ENCODE results near the gene RHCG. TPM values are rescaled to one million over a fixed set of nuclear protein-coding genes. Genes with fewer than 3 reads are reported as not detected.
A peak's percentile ranks its signal among the peaks of the same experiment; 100 is the strongest.

The RHCG gene
- total and polyA plus RNA-seq, 2 of the 13 experiments (the other 11 are each of a cell fraction or from before 2014, with no cell fraction given) = not detected

GRCh38 chr15:89459271-89460038 is 36.9 kb downstream of the RHCG start (continued):
- TF ChIP-seq, protein P1, sequence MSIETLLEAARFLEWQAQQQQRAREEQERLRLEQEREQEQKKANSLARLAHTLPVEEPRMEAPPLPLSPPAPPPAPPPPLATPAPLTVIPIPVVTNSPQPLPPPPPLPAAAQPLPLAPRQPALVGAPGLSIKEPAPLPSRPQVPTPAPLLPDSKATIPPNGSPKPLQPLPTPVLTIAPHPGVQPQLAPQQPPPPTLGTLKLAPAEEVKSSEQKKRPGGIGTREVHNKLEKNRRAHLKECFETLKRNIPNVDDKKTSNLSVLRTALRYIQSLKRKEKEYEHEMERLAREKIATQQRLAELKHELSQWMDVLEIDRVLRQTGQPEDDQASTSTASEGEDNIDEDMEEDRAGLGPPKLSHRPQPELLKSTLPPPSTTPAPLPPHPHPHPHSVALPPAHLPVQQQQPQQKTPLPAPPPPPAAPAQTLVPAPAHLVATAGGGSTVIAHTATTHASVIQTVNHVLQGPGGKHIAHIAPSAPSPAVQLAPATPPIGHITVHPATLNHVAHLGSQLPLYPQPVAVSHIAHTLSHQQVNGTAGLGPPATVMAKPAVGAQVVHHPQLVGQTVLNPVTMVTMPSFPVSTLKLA (IDR thresholded peaks at IDR 0.05) = no peak
- peak; percentile 49; the same call in 1 of the 2 replicates for TF ChIP-seq FOXJ3 (CRISPR knock-in tag; IDR thresholded peaks at IDR 0.05; ENCODE audit: borderline replicate concordance)
- no peak for TF ChIP-seq AHR (CRISPR knock-in tag; IDR thresholded peaks at IDR 0.05)
- TF ChIP-seq POLR2AphosphoS5 (IDR thresholded peaks at IDR 0.05; ENCODE audit: low read depth, low read length) = no peak
- TF ChIP-seq SNRNP70 (IDR thresholded peaks at IDR 0.05; ENCODE audit: low read depth, low read length) = no peak
- no peak for TF ChIP-seq EEA1 (CRISPR knock-in tag; IDR thresholded peaks at IDR 0.05; ENCODE audit: borderline replicate concordance)
- no peak for TF ChIP-seq ZNF18 (CRISPR knock-in tag; IDR thresholded peaks at IDR 0.05; ENCODE audit: insufficient replicate concordance)
- 0 out of 2 replicates have a peak, but pooled peaks have one; percentile 7 for TF ChIP-seq REPIN1 (CRISPR knock-in tag; IDR thresholded peaks at IDR 0.05; ENCODE audit: borderline replicate concordance, low read depth)
- TF ChIP-seq ZNF775 (CRISPR knock-in tag; IDR thresholded peaks at IDR 0.05; ENCODE audit: borderline replicate concordance) = no peak
- no peak for TF ChIP-seq ELK4 (CRISPR knock-in tag; IDR thresholded peaks at IDR 0.05; ENCODE audit: borderline replicate concordance)
- TF ChIP-seq ZC3H4 (CRISPR knock-in tag; IDR thresholded peaks at IDR 0.05; ENCODE audit: borderline replicate concordance) = no peak
- no peak for TF ChIP-seq HBP1 (CRISPR knock-in tag; IDR thresholded peaks at IDR 0.05; ENCODE audit: low read depth)
- TF ChIP-seq, protein P2, sequence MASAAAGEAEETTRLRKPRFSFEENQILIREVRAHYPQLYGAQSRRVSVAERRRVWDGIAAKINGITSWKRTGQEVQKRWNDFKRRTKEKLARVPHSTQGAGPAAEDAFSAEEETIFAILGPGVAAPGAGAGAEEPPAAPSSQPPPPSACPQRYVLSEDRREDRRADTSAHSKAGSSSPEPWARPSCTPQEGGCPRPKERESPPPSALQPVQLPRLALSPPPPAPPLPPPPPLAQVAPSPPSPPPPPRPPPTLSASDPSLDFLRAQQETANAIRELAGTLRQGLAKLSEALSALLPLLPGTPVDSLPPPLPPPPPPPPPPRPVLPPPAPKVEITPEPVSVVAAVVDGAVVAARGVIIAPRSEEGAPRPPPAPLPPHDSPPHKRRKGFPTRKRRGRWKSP (CRISPR knock-in tag; IDR thresholded peaks at IDR 0.05) = no peak
- no peak for TF ChIP-seq FOXP1 (IDR thresholded peaks at IDR 0.05)
- TF ChIP-seq FOXP1 (CRISPR knock-in tag; IDR thresholded peaks at IDR 0.05) = peak; percentile 15; the same call in 1 of the 2 replicates
- TF ChIP-seq ZNF546 (CRISPR knock-in tag; conservative IDR thresholded peaks at IDR 0.05) = no peak
- no peak; the same call in 1 of the 2 replicates for TF ChIP-seq TBX2 (CRISPR knock-in tag; IDR thresholded peaks at IDR 0.05; ENCODE audit: borderline replicate concordance)
- TF ChIP-seq ZNF746 (CRISPR knock-in tag; IDR thresholded peaks at IDR 0.05) = no peak
- TF ChIP-seq ATF4 (CRISPR knock-in tag; IDR thresholded peaks at IDR 0.05) = no peak
- TF ChIP-seq ASH2L (IDR thresholded peaks at IDR 0.05; ENCODE audit: insufficient read length, low read depth, low read length) = peak; percentile 89
- TF ChIP-seq SMARCE1 (IDR thresholded peaks at IDR 0.05; ENCODE audit: borderline replicate concordance) = no peak
- no peak for TF ChIP-seq SRY (CRISPR knock-in tag; IDR thresholded peaks at IDR 0.05)
